A673 (cell line): ENCODE measurements around the gene CCDC174. TPM values are rescaled to one million over a fixed set of nuclear protein-coding genes. Genes with fewer than 3 reads are reported as not detected.

Source experiments
- BruUV-seq: library from RNA; stranded (reverse); fragments of 400-500 nt; replicated peaks from 2 replicates; lab custom pipeline; 2021; lab: Mats Ljungman, UMichigan
- CTCF ChIA-PET: fragments of 300-600 bp; sonication (Branson Sonifier 250); formaldehyde crosslinking; loops from one replicate; lab custom pipeline; 2022; ENCODE audit warnings: antibody characterized with exemption; lab: Charles Lee
- POLR2A ChIA-PET: fragments of 300-600 bp; sonication (Branson Sonifier 250); formaldehyde crosslinking; loops from one replicate; lab custom pipeline; 2022; ENCODE audit warnings: antibody characterized with exemption; ENCODE audit not compliant: low non-redundant PET; lab: Charles Lee
- DNase-seq: peaks from one replicate; pipeline ENCODE4 v3.0.0-alpha.2; 2015; ENCODE audit warnings: low spot score
- H3K27ac ChIP-seq: fragments of 200-600 bp; sonication (generic); 2 replicates; pipeline ENCODE4 v1.5.1; 2016; ENCODE audit warnings: mixed run types, low read depth, mild to moderate bottlenecking, mixed read lengths, antibody characterized with exemption, low read length; ENCODE audit not compliant: poor library complexity, severe bottlenecking
- H3K27me3 ChIP-seq: fragments of 200-600 bp; sonication (generic); replicated peaks from 2 replicates; pipeline ENCODE4 v1.6.1; 2017; ENCODE audit warnings: mixed run types, low read depth, mild to moderate bottlenecking, mixed read lengths, antibody characterized with exemption, low read length; ENCODE audit not compliant: insufficient read depth, poor library complexity
- H3K36me3 ChIP-seq: fragments of 200-600 bp; sonication (generic); 2 replicates; pipeline ENCODE4 v1.6.1; 2016; ENCODE audit warnings: mixed run types, mild to moderate bottlenecking, mixed read lengths, antibody characterized with exemption, low read length; ENCODE audit not compliant: insufficient read depth, poor library complexity, severe bottlenecking
- H3K4me1 ChIP-seq: fragments of 200-600 bp; sonication (generic); 2 replicates; pipeline ENCODE4 v1.6.1; 2017; ENCODE audit warnings: mixed run types, mild to moderate bottlenecking, mixed read lengths, antibody characterized with exemption, low read length; ENCODE audit not compliant: insufficient read depth, poor library complexity, severe bottlenecking
- H3K4me3 ChIP-seq: fragments of 200-600 bp; sonication (generic); 2 replicates; pipeline ENCODE4 v1.5.1; 2016; ENCODE audit warnings: low read depth, mixed run types, mild to moderate bottlenecking, mixed read lengths, low read length; ENCODE audit not compliant: poor library complexity, severe bottlenecking
- H3K9me3 ChIP-seq: fragments of 200-600 bp; sonication (generic); 2 replicates; pipeline ENCODE4 v1.6.1; 2016; ENCODE audit warnings: mixed run types, low read depth, mild to moderate bottlenecking, mixed read lengths, antibody characterized with exemption, low read length; ENCODE audit not compliant: poor library complexity, severe bottlenecking
- CTCF ChIP-seq: fragments of 300-800, 200-600 bp; sonication (generic); conservative IDR thresholded peaks from 2 replicates; pipeline ENCODE4 v1.5.1; 2017; ENCODE audit warnings: low read depth, mild to moderate bottlenecking, antibody characterized with exemption, low read length, moderate library complexity, mixed read lengths
- EZH2 ChIP-seq: fragments of 200-600 bp; sonication (generic); IDR thresholded peaks from 2 replicates; pipeline ENCODE4 v1.6.1; 2017; ENCODE audit warnings: borderline replicate concordance, low read depth, mild to moderate bottlenecking, mixed read lengths, antibody characterized with exemption, low read length; ENCODE audit not compliant: poor library complexity, severe bottlenecking
- intact Hi-C: fragments of 100-400 bp; cut with micrococcal nuclease; formaldehyde crosslinking; loops from one replicate; pipeline ENCODE4 v1.10.0; 2022; ENCODE audit not compliant: unreplicated experiment
- total RNA-seq: library from RNA; stranded (reverse); gene quantifications from 2 replicates; pipeline ENCODE4 v1.2.3, GENCODE V29; 2021

Gene CCDC174
- total RNA-seq, 1 experiment from 2014 or later, result 19.8 TPM

- ChIA-PET CTCF (no interaction called here), POLR2A (no interaction called here)
- no TSS peak for BruUV-seq
Observed at GRCh38 chr3:14716591-14716990, 65.0 kb downstream of the CCDC174 start.

GRCh38 chr3:14717307-14717706 lies 65.7 kb downstream of the CCDC174 start:
- Histone ChIP-seq H3K9me3 (no peaks in the 10 kb centered on the region), H3K27ac (no peak overlapping the region), H3K36me3 (no peaks in the 10 kb centered on the region), H3K4me1 (no peaks in the 10 kb centered on the region), H3K4me3 (no peak overlapping the region), H3K27me3 (peaks cover 3% of the 10 kb centered on the region)
- ChIA-PET CTCF (no interaction called here), POLR2A (no interaction called here)
- no peak for TF ChIP-seq CTCF
- no peak for TF ChIP-seq EZH2
- DNase-seq, result no peak
- intact Hi-C loops, result no loop called here
- no TSS peak for BruUV-seq

More at GRCh38 chr3:14716591-14716990, 65.0 kb downstream of the CCDC174 start:
- no peak overlapping the region for H3K27ac ChIP-seq
- intact Hi-C loops, result no loop called here
- no peaks in the 10 kb centered on the region for H3K9me3 ChIP-seq
- no peak for DNase-seq
- peaks cover 3% of the 10 kb centered on the region for H3K27me3 ChIP-seq
- no peak overlapping the region for H3K4me3 ChIP-seq
- TF ChIP-seq CTCF (no peak), EZH2 (no peak)
- no peaks in the 10 kb centered on the region for H3K36me3 ChIP-seq
- H3K4me1 ChIP-seq, result no peaks in the 10 kb centered on the region

- Histone ChIP-seq H3K4me1 (no peaks in the 10 kb centered on the region), H3K9me3 (no peaks in the 10 kb centered on the region), H3K27ac (no peak overlapping the region), H3K4me3 (no peak overlapping the region), H3K27me3 (peaks cover 3% of the 10 kb centered on the region), H3K36me3 (no peaks in the 10 kb centered on the region)
- TF ChIP-seq CTCF (no peak), EZH2 (no peak)
- ChIA-PET POLR2A (no interaction called here), CTCF (no interaction called here)
- DNase-seq, result no peak
- BruUV-seq, result no TSS peak
- intact Hi-C loops, result no loop called here
Observed at GRCh38 chr3:14718539-14718938, 67.0 kb downstream of the CCDC174 start.
